Immature natural killer cell (primary cell): Measurements from ENCODE around the gene CCDC15. TPM values are rescaled to one million over a fixed set of nuclear protein-coding genes. Genes with fewer than 3 reads are reported as not detected.
"Not testable (repeated sequence)": the region's sequence is repeated elsewhere in the genome, so short reads cannot be mapped to it uniquely, and the experiment has no call there.

Experiments
- DNase-seq, 3 donors: peaks; one replicate each; pipeline ENCODE4 v3.0.0; 2022; ENCODE audit warnings: mixed read lengths in 1 of 3
- H3K27ac Mint-ChIP-seq, 6 donors: one replicate each; pipeline ENCODE4 v1.8.0; 2020; ENCODE audit warnings: mixed read lengths in 6 of 6, mild to moderate bottlenecking in 5 of 6, inconsistent platforms in 4 of 6, moderate library complexity in 3 of 6
- H3K27me3 Mint-ChIP-seq, 3 donors: one replicate each; pipeline ENCODE4 v1.8.0; 2020 to 2021; ENCODE audit warnings: low read depth in 3 of 3, mild to moderate bottlenecking in 3 of 3, mixed read lengths in 3 of 3, moderate library complexity in 3 of 3, inconsistent platforms in 1 of 3
- H3K36me3 Mint-ChIP-seq, 3 donors: one replicate each; pipeline ENCODE4 v1.8.0; 2020; ENCODE audit warnings: mixed read lengths in 3 of 3, inconsistent platforms in 2 of 3, mild to moderate bottlenecking in 2 of 3
- H3K4me1 Mint-ChIP-seq, 2 donors: one replicate each; pipeline ENCODE4 v1.8.0; 2020; ENCODE audit warnings: inconsistent platforms in 2 of 2, mild to moderate bottlenecking in 2 of 2, mixed read lengths in 2 of 2, moderate library complexity in 1 of 2
- H3K4me3 Mint-ChIP-seq, 5 donors: one replicate each; pipeline ENCODE4 v1.8.0; 2020; ENCODE audit warnings: mild to moderate bottlenecking in 5 of 5, mixed read lengths in 5 of 5, inconsistent platforms in 3 of 5, moderate library complexity in 3 of 5
- H3K9me3 Mint-ChIP-seq, 6 donors: one replicate each; pipeline ENCODE4 v1.8.0; 2020; ENCODE audit warnings: mild to moderate bottlenecking in 6 of 6, mixed read lengths in 6 of 6, inconsistent platforms in 4 of 6, moderate library complexity in 3 of 6
- polyA plus RNA-seq, 3 donors: library from polyadenylated mRNA; unstranded; fragments of 300-500 nt; fragmentation: Illumina TruSeq; gene quantifications; one replicate each; pipeline ENCODE4 v1.2.3, GENCODE V29; 2021

The CCDC15 gene
- polyA plus RNA-seq, 3 donors from 2014 or later = 0.50 to 2.7 (median 1.6) TPM

GRCh38 chr11:125088576-125089455 lies 134.8 kb downstream of the CCDC15 start:
- Mint-ChIP-seq H3K36me3 (peaks cover 0 to 4% (median 4%) of the 10 kb centered on the region in 3 donors), H3K27me3 (peaks cover 0 to 3% (median 0%) of the 10 kb centered on the region in 3 donors), H3K9me3 (no peaks in the 10 kb centered on the region), H3K4me3 (no peak overlapping the region), H3K4me1 (no peaks in the 10 kb centered on the region), H3K27ac (no peak overlapping the region)
- no peak for DNase-seq

GRCh38 chr11:125089481-125089880 lies 135.5 kb downstream of the CCDC15 start:
- not testable (repeated sequence) for H3K36me3 Mint-ChIP-seq, H3K27ac Mint-ChIP-seq, H3K4me3 Mint-ChIP-seq, H3K4me1 Mint-ChIP-seq, DNase-seq, H3K9me3 Mint-ChIP-seq, H3K27me3 Mint-ChIP-seq

GRCh38 chr11:125090151-125090550 lies 136.1 kb downstream of the CCDC15 start:
- not testable (repeated sequence) for H3K27ac Mint-ChIP-seq, H3K27me3 Mint-ChIP-seq, H3K9me3 Mint-ChIP-seq, H3K36me3 Mint-ChIP-seq, H3K4me1 Mint-ChIP-seq, H3K4me3 Mint-ChIP-seq, DNase-seq

DNA sequence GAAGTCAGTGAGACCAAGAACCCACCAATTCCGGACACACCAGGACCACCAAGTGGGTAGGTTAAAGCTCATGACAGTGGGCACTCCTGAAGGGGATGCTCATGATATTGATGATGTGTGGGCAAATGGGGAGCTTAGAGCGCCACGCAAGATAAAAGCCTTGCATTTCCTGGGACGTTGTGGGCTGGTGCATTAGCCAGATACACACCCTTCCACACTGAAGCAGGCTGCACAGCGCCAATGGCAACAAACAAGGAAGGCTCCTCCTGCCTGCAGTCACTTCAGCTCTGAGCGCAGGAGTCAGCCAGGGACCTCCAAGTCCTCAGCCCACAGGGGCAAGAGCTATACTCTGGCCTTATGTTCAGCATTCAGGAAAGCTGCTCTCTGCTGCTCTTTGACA lies 136.8 kb downstream of the CCDC15 start:
- no peaks in the 10 kb centered on the region for H3K9me3 Mint-ChIP-seq
- no peak overlapping the region for H3K27ac Mint-ChIP-seq
- no peak for DNase-seq

More for the DNA sequence above, 136.8 kb downstream of the CCDC15 start:
- Mint-ChIP-seq H3K4me1 (no peaks in the 10 kb centered on the region), H3K4me3 (no peak overlapping the region), H3K36me3 (peaks cover under 1 to 12% (median 5%) of the 10 kb centered on the region in 3 donors), H3K27me3 (peaks cover 0 to 1% (median 0%) of the 10 kb centered on the region in 3 donors)

Other genes starting within 250 kb of the CCDC15 start
- gene NRGN, start 214.3 kb upstream of the CCDC15 start, polyA plus RNA-seq = 10 to 100 TPM in 1 of 3 donors, 1 to 10 TPM in 1, under 1 TPM in 1; 0.82 to 11.6 (median 3.0) TPM
- not detected for gene VSIG2, start 201.9 kb upstream of the CCDC15 start, polyA plus RNA-seq
- gene ESAM, start 191.9 kb upstream of the CCDC15 start, polyA plus RNA-seq = 1 to 10 TPM in 1 of 3 donors, under 1 TPM in 1, not detected in 1; 0.30 to 4.3 TPM
- gene MSANTD2, start 153.8 kb upstream of the CCDC15 start, polyA plus RNA-seq = 1 to 10 TPM; 2.8 to 7.2 (median 5.7) TPM
- 1 to 10 TPM; 2.5 to 3.4 (median 2.8) TPM for gene ROBO3, start 88.8 kb upstream of the CCDC15 start, polyA plus RNA-seq
- gene ROBO4, start 56.3 kb upstream of the CCDC15 start, polyA plus RNA-seq = not detected
- gene HEPN1, start 35.0 kb upstream of the CCDC15 start, polyA plus RNA-seq = not detected
- not detected for gene HEPACAM, start 18.2 kb upstream of the CCDC15 start, polyA plus RNA-seq
- 1 to 10 TPM in 1 of 3 donors, under 1 TPM in 2; 0.37 to 2.1 (median 0.61) TPM for gene SLC37A2, start 109.1 kb downstream of the CCDC15 start, polyA plus RNA-seq
- gene TMEM218, start 157.4 kb downstream of the CCDC15 start, polyA plus RNA-seq = 10 to 100 TPM; 39.9 to 54.9 (median 46.6) TPM
- not detected for gene PKNOX2, start 210.5 kb downstream of the CCDC15 start, polyA plus RNA-seq